CD4-positive, CD25-positive, alpha-beta regulatory T cell (primary cell): ENCODE results near the gene SOHLH2. TPM values are rescaled to one million over a fixed set of nuclear protein-coding genes. Genes with fewer than 3 reads are reported as not detected.
A peak's percentile ranks its signal among the peaks of the same experiment; 100 is the strongest.

Experiments
- ATAC-seq, 2 donors: fragments of 150-1000 bp; cut with Tn5 transposase; one replicate each; pipeline ENCODE4 v1.10.0; 2021; ENCODE audit warnings: low read depth in 2 of 2, moderate number of reproducible peaks in 2 of 2, moderate library complexity in 1 of 2
- DNase-seq, 3 donors: peaks; one replicate each; pipeline versions ENCODE4 v3.0.0 to v3.0.0-alpha.2; 2012 to 2022; ENCODE audit warnings: mixed read lengths in 1 of 3
- H3K27ac ChIP-seq: one replicate; pipeline ENCODE4 v1.7.0; 2013; ENCODE audit warnings: mild to moderate bottlenecking, low read length; ENCODE audit not compliant: insufficient read depth, poor library complexity, severe bottlenecking
- H3K27me3 ChIP-seq: one replicate; pipeline ENCODE4 v1.7.0; 2013; ENCODE audit warnings: low read length; ENCODE audit not compliant: control insufficient read depth, insufficient read depth
- H3K36me3 ChIP-seq: one replicate; pipeline ENCODE4 v1.7.0; 2013; ENCODE audit warnings: mild to moderate bottlenecking, low read length, moderate library complexity; ENCODE audit not compliant: control insufficient read depth, insufficient read depth
- H3K4me1 ChIP-seq: 2 replicates; pipeline ENCODE4 v1.7.0; 2013; ENCODE audit warnings: mild to moderate bottlenecking, low read length; ENCODE audit not compliant: insufficient read depth, control insufficient read depth, poor library complexity, severe bottlenecking
- H3K4me3 ChIP-seq: one replicate; pipeline ENCODE4 v1.7.0; 2013; ENCODE audit warnings: low read depth, mild to moderate bottlenecking, low read length, moderate library complexity
- H3K9me3 ChIP-seq, 2 experiments: 1 replicate in 1 of 2; 2 replicates in 1 of 2; pipeline ENCODE4 v1.7.0; 2013; ENCODE audit warnings: low read length in 2 of 2, mild to moderate bottlenecking in 1 of 2, moderate library complexity in 1 of 2; ENCODE audit not compliant: control insufficient read depth in 2 of 2
- H3K27ac Mint-ChIP-seq, 3 donors: one replicate each; pipeline ENCODE4 v1.8.0; 2020 to 2022; ENCODE audit warnings: mild to moderate bottlenecking in 3 of 3, mixed read lengths in 3 of 3, moderate library complexity in 2 of 3
- H3K27me3 Mint-ChIP-seq: one replicate; pipeline ENCODE4 v1.8.0; 2022; ENCODE audit warnings: mild to moderate bottlenecking, mixed read lengths
- H3K36me3 Mint-ChIP-seq: one replicate; pipeline ENCODE4 v1.8.0; 2020; ENCODE audit warnings: mixed read lengths
- H3K4me1 Mint-ChIP-seq, 4 donors: one replicate each; pipeline ENCODE4 v1.8.0; 2020 to 2022; ENCODE audit warnings: mixed read lengths in 4 of 4, mild to moderate bottlenecking in 1 of 4
- H3K4me3 Mint-ChIP-seq, 4 donors: one replicate each; pipeline ENCODE4 v1.8.0; 2020 to 2022; ENCODE audit warnings: mild to moderate bottlenecking in 4 of 4, mixed read lengths in 4 of 4, moderate library complexity in 3 of 4
- H3K9me3 Mint-ChIP-seq, 7 donors: one replicate each; pipeline ENCODE4 v1.8.0; 2020 to 2022; ENCODE audit warnings: mixed read lengths in 7 of 7, mild to moderate bottlenecking in 3 of 7, moderate library complexity in 2 of 7
- polyA plus RNA-seq, 4 donors: library from polyadenylated mRNA; unstranded; fragments of 300-500 nt; fragmentation: Illumina TruSeq; gene quantifications; one replicate each; pipeline ENCODE4 v1.2.3, GENCODE V29; 2021
- total RNA-seq: library from RNA; stranded (reverse); gene quantifications from one replicate; pipeline ENCODE4 v1.2.3, GENCODE V29; 2022

SOHLH2 gene
- total and polyA plus RNA-seq, 5 donors from 2014 or later, result not detected

DNA sequence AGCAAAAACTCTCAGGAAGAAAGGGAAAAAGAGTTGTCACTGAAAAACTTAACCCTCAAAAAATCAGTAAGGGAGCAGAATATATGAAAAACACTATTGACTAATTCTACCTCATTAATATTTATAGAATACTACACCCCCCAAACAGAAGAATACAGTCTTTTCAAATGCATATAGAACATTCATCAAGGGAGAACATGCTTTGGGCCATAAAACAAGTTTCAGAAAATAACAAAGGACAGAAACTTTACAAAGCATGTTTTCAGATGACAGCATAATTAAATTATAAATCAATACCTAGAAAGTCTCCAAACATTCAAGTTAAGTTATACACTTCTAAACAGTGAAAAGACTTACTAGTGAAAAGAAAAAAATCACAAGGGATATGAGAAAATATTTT, 30.5 kb downstream of the SOHLH2 start:
- no peak overlapping the region for H3K4me3 Mint-ChIP-seq

DNA sequence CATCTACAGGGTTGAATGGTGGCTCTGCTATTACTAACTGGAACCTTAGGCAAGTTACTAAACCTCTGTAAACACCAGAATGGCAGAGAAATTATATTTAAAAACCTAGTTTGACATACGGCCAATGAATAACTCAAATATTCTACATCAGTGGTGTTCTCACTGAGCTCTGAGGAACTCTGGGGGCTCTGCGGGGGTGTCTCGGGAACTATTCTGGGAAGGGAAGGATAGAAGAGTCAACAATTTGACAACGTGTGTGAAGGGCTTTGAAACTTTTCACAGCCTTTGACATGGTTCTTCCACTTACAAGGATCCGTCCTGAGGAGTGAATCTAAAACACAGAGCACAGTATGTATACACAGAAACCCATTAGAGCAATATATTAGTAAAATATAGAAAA, 38.7 kb downstream of the SOHLH2 start:
- no peaks in the 10 kb centered on the region for H3K9me3 ChIP-seq
- no peak overlapping the region for H3K27ac ChIP-seq
- no peaks in the 10 kb centered on the region for H3K27me3 ChIP-seq
- no peaks in the 10 kb centered on the region for H3K27me3 Mint-ChIP-seq
- H3K27ac Mint-ChIP-seq, result no peak overlapping the region
- no peaks in the 10 kb centered on the region for H3K4me1 Mint-ChIP-seq
- H3K9me3 Mint-ChIP-seq, result peaks cover 0 to 9% (median 2%) of the 10 kb centered on the region in 7 donors
- H3K36me3 ChIP-seq, result no peaks in the 10 kb centered on the region
- no peak overlapping the region for H3K4me3 Mint-ChIP-seq
- no peaks in the 10 kb centered on the region for H3K36me3 Mint-ChIP-seq
- no peak overlapping the region for H3K4me3 ChIP-seq
- ATAC-seq, result no peak
- no peak for DNase-seq
- H3K4me1 ChIP-seq, result no peaks in the 10 kb centered on the region

More for the DNA sequence above, 30.5 kb downstream of the SOHLH2 start:
- Mint-ChIP-seq H3K9me3 (peaks cover 0 to 8% (median 4%) of the 10 kb centered on the region in 7 donors), H3K4me1 (no peaks in the 10 kb centered on the region), H3K36me3 (no peaks in the 10 kb centered on the region), H3K27ac (no peak overlapping the region), H3K27me3 (no peaks in the 10 kb centered on the region)
- no peak for ATAC-seq
- Histone ChIP-seq H3K9me3 (no peaks in the 10 kb centered on the region), H3K36me3 (no peaks in the 10 kb centered on the region), H3K4me1 (no peaks in the 10 kb centered on the region), H3K27ac (no peak overlapping the region), H3K4me3 (no peak overlapping the region), H3K27me3 (no peaks in the 10 kb centered on the region)
- no peak for DNase-seq

DNA sequence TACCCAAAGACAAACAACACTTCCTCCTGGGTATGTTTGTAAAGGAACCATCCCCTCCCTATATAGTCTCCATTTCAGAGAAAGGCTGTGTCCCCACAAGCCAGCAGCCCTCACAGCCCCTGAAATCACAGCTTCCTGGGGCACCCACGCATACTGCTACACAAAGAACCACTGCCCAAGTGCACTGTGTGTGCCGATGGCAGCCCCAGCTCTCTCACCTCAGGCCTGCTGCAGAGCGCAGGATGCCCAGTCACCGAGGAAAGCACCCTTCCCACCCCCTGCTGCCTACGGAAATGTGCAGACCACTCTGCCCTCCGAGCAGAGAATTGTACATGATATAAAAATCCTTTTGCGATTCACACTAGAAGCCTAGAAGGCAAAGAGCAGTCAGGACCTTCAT, 39.4 kb downstream of the SOHLH2 start:
- H3K27ac ChIP-seq, result no peak overlapping the region

DNA sequence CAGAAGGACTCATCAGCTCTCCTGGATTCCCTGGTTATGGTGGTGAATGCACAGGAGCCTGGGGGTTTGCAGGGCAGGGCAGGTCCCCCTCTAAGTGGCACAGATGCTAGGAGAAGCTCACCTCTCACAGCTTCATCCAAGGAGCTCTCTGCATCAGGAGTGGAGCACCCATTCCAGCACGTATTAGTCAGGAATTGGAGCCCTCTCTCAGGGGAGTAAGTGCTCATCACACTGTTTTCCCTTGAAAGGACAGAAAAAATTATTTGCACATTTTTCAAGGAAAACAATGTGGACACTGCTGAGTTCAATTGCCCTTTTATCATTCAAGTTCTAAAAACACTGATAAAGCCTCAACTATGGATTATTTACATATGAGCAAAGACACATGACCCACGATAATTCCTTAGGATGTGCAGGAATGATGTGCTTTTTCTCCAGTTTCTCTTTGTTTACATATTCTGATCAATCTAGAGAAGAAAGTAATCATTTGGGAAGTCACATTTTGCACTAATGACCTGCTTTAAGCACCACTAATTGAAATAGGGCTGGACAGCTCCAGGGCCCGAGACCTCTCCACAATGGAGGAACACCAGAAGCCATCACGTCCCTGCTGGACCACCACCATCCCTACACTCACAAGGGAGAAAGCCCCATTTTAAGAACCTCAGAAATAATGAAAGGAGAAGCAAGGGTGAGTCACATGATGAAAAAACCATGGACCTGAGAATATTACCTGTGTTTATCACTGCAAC, 40.6 kb downstream of the SOHLH2 start:
- Mint-ChIP-seq H3K27ac (no peak overlapping the region), H3K4me3 (no peak overlapping the region), H3K9me3 (peaks cover 0 to 6% (median 1%) of the 10 kb centered on the region in 7 donors), H3K27me3 (no peaks in the 10 kb centered on the region), H3K36me3 (no peaks in the 10 kb centered on the region), H3K4me1 (no peaks in the 10 kb centered on the region)
- H3K27me3 ChIP-seq, result no peaks in the 10 kb centered on the region
- no peaks in the 10 kb centered on the region for H3K9me3 ChIP-seq
- H3K36me3 ChIP-seq, result no peaks in the 10 kb centered on the region
- no peak overlapping the region for H3K27ac ChIP-seq
- ATAC-seq, result no peak
- no peak for DNase-seq
- no peak overlapping the region for H3K4me3 ChIP-seq
- H3K4me1 ChIP-seq, result no peaks in the 10 kb centered on the region

More for the DNA sequence above, 39.4 kb downstream of the SOHLH2 start:
- H3K27me3 Mint-ChIP-seq, result no peaks in the 10 kb centered on the region
- no peaks in the 10 kb centered on the region for H3K4me1 ChIP-seq
- H3K27me3 ChIP-seq, result no peaks in the 10 kb centered on the region
- DNase-seq (no peak), ATAC-seq (no peak)
- peaks cover 0 to 9% (median 2%) of the 10 kb centered on the region in 7 donors for H3K9me3 Mint-ChIP-seq
- H3K4me3 ChIP-seq, result no peak overlapping the region
- no peaks in the 10 kb centered on the region for H3K9me3 ChIP-seq
- no peaks in the 10 kb centered on the region for H3K36me3 Mint-ChIP-seq
- no peak overlapping the region for H3K27ac Mint-ChIP-seq
- H3K4me3 Mint-ChIP-seq, result peak overlapping the region in 1 of 4 donors; percentile 33
- no peaks in the 10 kb centered on the region for H3K4me1 Mint-ChIP-seq
- no peaks in the 10 kb centered on the region for H3K36me3 ChIP-seq

DNA sequence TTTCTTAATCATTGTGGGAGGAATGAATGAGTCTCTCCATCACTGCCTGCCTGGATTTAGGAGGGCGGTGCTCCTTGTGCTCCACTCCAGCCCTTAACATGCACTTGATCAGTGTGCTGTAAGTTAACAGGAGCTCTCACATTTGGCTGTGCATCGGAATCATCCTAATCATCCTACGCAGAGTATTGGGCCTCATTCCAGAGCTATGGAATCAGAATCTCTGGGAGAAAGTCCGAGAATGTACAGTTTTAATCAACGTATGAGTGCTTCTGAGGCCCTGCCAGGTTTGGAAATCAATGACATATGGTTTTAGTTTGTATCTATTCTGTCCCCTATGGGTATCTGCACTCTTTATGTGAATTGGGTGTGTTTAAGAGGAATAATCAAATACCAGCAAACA, 48.3 kb downstream of the SOHLH2 start:
- no peaks in the 10 kb centered on the region for H3K4me1 ChIP-seq
- no peak overlapping the region for H3K4me3 ChIP-seq
- H3K27ac ChIP-seq, result no peak overlapping the region
- Mint-ChIP-seq H3K4me1 (no peaks in the 10 kb centered on the region), H3K9me3 (peaks cover 0 to 7% (median 3%) of the 10 kb centered on the region in 7 donors), H3K27ac (no peak overlapping the region), H3K4me3 (no peak overlapping the region), H3K36me3 (no peaks in the 10 kb centered on the region), H3K27me3 (no peaks in the 10 kb centered on the region)
- ATAC-seq (no peak), DNase-seq (no peak)
- no peaks in the 10 kb centered on the region for H3K36me3 ChIP-seq
- H3K9me3 ChIP-seq, result no peaks in the 10 kb centered on the region
- H3K27me3 ChIP-seq, result no peaks in the 10 kb centered on the region

DNA sequence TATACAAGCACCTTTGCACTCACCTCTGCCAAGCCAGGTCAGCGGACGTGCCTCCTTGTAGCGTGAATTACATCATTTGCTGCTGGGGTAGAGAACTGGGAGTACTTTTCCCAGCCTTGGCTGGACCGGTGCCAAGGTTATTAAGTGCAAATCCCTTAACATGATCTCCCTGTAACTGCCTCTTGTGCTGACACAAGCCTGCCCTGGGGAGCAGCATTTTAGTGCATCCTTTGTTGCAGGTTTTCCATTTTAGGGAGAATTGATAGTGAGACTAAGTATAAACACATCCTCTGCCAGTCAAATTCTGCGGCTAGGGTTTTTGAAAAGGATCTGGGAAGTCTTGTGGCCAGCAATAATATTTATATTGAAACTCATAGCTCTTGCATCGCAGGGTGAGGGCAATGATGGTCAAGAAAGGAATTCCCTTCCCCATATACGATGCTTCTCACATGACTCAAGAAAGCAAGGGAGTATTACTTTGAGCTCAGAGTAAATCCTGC, 50.5 kb downstream of the SOHLH2 start:
- no peak for ATAC-seq
- Mint-ChIP-seq H3K4me1 (no peaks in the 10 kb centered on the region), H3K36me3 (no peaks in the 10 kb centered on the region), H3K27ac (no peak overlapping the region), H3K27me3 (no peaks in the 10 kb centered on the region), H3K9me3 (peaks cover 2 to 9% (median 6%) of the 10 kb centered on the region in 7 donors), H3K4me3 (no peak overlapping the region)
- Histone ChIP-seq H3K4me1 (no peaks in the 10 kb centered on the region), H3K4me3 (no peak overlapping the region), H3K36me3 (no peaks in the 10 kb centered on the region), H3K27me3 (no peaks in the 10 kb centered on the region), H3K9me3 (no peaks in the 10 kb centered on the region), H3K27ac (no peak overlapping the region)
- DNase-seq, result no peak

DNA sequence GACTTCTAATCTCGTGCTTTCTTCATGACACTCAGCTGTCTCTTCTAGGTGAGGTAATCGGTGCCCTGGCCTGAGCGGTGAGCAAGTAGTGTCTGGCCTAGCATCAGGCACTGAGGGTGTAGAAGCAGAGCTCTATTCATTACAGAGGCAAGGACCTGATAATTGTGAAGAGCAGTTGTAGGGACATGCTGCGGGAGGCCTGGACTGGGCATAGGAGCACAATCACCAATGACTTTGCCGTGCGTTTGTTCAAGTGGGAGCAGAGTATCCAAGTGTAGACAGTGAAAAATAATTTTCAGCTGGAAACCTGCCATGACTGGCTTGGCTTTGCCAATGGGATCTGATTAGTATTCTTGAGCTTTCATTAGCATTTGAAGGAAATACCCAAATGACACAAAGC, 51.1 kb downstream of the SOHLH2 start:
- no peak overlapping the region for H3K27ac Mint-ChIP-seq
- Histone ChIP-seq H3K4me3 (no peak overlapping the region), H3K27me3 (no peaks in the 10 kb centered on the region), H3K9me3 (no peaks in the 10 kb centered on the region), H3K36me3 (no peaks in the 10 kb centered on the region), H3K27ac (no peak overlapping the region), H3K4me1 (no peaks in the 10 kb centered on the region)
- H3K4me1 Mint-ChIP-seq, result no peaks in the 10 kb centered on the region
- DNase-seq (no peak), ATAC-seq (no peak)
- H3K36me3 Mint-ChIP-seq, result no peaks in the 10 kb centered on the region
- H3K4me3 Mint-ChIP-seq, result no peak overlapping the region
- peaks cover 1 to 8% (median 6%) of the 10 kb centered on the region in 7 donors for H3K9me3 Mint-ChIP-seq
- H3K27me3 Mint-ChIP-seq, result no peaks in the 10 kb centered on the region

DNA sequence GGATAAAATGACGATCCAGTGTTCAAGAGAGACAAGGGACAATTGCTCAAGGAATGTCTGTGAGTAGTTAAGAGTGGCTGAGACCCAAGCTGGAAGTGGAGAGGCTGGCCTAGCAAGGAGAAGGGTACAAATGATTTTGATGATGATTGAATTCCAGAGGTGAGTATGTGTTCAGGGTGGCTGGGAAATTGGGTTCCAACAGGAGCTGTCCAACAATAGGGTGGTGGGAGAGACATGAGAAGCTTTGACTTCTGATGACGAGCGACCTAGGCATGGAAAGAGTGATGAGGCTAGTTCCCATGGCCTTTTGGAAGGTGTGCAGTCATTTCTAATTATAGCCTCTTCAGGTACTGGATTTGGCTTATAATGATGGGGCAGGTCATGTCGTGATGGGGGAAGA, 54.1 kb downstream of the SOHLH2 start:
- no peak overlapping the region for H3K4me3 Mint-ChIP-seq
- no peaks in the 10 kb centered on the region for H3K27me3 Mint-ChIP-seq
- no peaks in the 10 kb centered on the region for H3K4me1 ChIP-seq
- ATAC-seq, result no peak
- no peak overlapping the region for H3K27ac Mint-ChIP-seq
- peaks cover 0 to 7% (median 4%) of the 10 kb centered on the region in 7 donors for H3K9me3 Mint-ChIP-seq
- H3K27ac ChIP-seq, result no peak overlapping the region
- no peaks in the 10 kb centered on the region for H3K27me3 ChIP-seq
- H3K9me3 ChIP-seq, result no peaks in the 10 kb centered on the region
- no peaks in the 10 kb centered on the region for H3K4me1 Mint-ChIP-seq
- no peak overlapping the region for H3K4me3 ChIP-seq
- no peak for DNase-seq
- H3K36me3 Mint-ChIP-seq, result no peaks in the 10 kb centered on the region
- no peaks in the 10 kb centered on the region for H3K36me3 ChIP-seq
